Psoas muscle (tissue), 8 donors: ENCODE measurements around the gene FST. TPM values are rescaled to one million over a fixed set of nuclear protein-coding genes. Genes with fewer than 3 reads are reported as not detected.
A peak's percentile ranks its signal among the peaks of the same experiment; 100 is the strongest.

Experiments used
- ATAC-seq, 4 donors: fragments of 200-7000 bp; cut with Tn5 transposase; one replicate each; pipeline ENCODE4 v1.9.1; 2020; ENCODE audit warnings: moderate library complexity in 3 of 4, mild to moderate bottlenecking in 2 of 4
- DNase-seq, 2 donors: peaks; one replicate each; pipeline ENCODE4 v3.0.0-alpha.2; 2020
- H3K27ac ChIP-seq: fragments of 200-600 bp; one replicate; pipeline ENCODE4 v1.8.0; 2022
- H3K27me3 ChIP-seq, 3 donors: fragments of 200-600 bp in 1 of 3; one replicate each; pipeline versions ENCODE4 v1.6.1 to v1.8.0; 2013 to 2022; ENCODE audit warnings: low read length in 2 of 3, mild to moderate bottlenecking in 2 of 3, moderate library complexity in 1 of 3; ENCODE audit not compliant: insufficient read depth in 3 of 3
- H3K36me3 ChIP-seq, 2 donors: fragments of 200-600 bp in 1 of 2; one replicate each; pipeline versions ENCODE4 v1.6.1 to v1.8.0; 2013 to 2022; ENCODE audit warnings: low read depth in 1 of 2, mild to moderate bottlenecking in 1 of 2, moderate library complexity in 1 of 2; ENCODE audit not compliant: insufficient read depth in 1 of 2
- H3K4me1 ChIP-seq: fragments of 200-600 bp; one replicate; pipeline ENCODE4 v1.8.0; 2022
- H3K4me3 ChIP-seq: fragments of 200-600 bp; one replicate; pipeline ENCODE4 v1.8.0; 2022; ENCODE audit warnings: mild to moderate bottlenecking
- H3K9me3 ChIP-seq: fragments of 200-600 bp; one replicate; pipeline ENCODE4 v1.8.0; 2022
- WGBS, 3 donors: extraction: QIAGEN DNeasy Blood & Tissue Kit; methylation state at CpG; one replicate each; pipeline versions ENCODE4 v1.1.6 to v1.1.7; 2013; 5-methylcytosine and 5-hydroxymethylcytosine counted together
- intact Hi-C, 2 donors: fragments of 100-400 bp; cut with DNase I; formaldehyde crosslinking; loops; one replicate each; pipeline versions ENCODE4 v1.11.0 to v1.14.2; 2022
- polyA plus RNA-seq, 3 donors: library from polyadenylated mRNA; stranded (reverse); fragments of 200-250 nt; gene quantifications; one replicate each; pipeline ENCODE4 v1.2.3, GENCODE V29; 2013
- total RNA-seq, 4 donors: library from RNA; stranded (reverse); fragmentation: NEBNext Ultra II Directional in 2 of 4; extraction: Animal tissue kit (Norgen Biotek cat#: 25700) in 2 of 4; gene quantifications; one replicate each; pipeline versions ENCODE4 v1.2.1 to v1.2.4, GENCODE V29; 2021 to 2023
- TF ChIP-seq, protein P1 (sequence below): fragments of 200-600 bp; IDR thresholded peaks from one replicate; pipeline ENCODE4 v1.8.0; 2022; ENCODE audit warnings: antibody characterized with exemption
- donor health status: healthy with polysubstance abuse.
- donor health status: DM: no; HTN: no; CAD: no; lungs with moderate emphysema.
- donor health status: Bipolar disorder and iron deficiency.
- donor health status: healthy.
- donor health status: DM: yes; HTN: yes; CAD: no.
- donor health status: DM: no; HTN: no; CAD: no.
- donor health status: DM: no; HTN: no; CAD: no.
- donor health status: DM: yes; HTN: yes; CAD: no.

FST gene
- total and polyA plus RNA-seq, 7 donors = 0.94 to 29.3 (median 1.8) TPM

DNA sequence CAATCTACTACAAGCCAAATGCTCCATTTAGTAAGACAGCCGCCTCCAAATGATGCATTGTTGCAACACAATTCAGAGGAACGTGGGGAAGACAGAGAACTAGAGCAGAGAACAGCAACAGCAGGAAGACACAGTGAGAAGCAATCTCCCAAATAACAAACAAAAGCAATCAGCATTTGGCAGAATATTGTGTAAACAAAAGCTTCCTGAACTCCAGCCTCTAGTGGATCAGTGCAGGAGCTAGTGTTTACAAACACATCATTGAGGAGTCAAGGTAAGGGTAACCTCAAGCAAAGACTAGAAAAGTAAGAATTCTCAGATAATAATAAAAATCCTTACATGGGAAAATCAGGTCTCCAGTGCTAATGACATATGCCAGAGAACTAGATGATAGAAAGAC is 20.6 kb downstream of the FST start:
- no peak for DNase-seq
- Histone ChIP-seq H3K27ac (no peak overlapping the region), H3K4me3 (no peak overlapping the region), H3K27me3 (no peaks in the 10 kb centered on the region), H3K4me1 (no peaks in the 10 kb centered on the region), H3K36me3 (no peaks in the 10 kb centered on the region), H3K9me3 (no peaks in the 10 kb centered on the region)
- ATAC-seq = no peak
- 41 to 51% (median 42%) methylated on average over 2 of the region's 2 CpGs for WGBS, 3 donors
- intact Hi-C loops = no loop called here
- TF ChIP-seq, protein P1, sequence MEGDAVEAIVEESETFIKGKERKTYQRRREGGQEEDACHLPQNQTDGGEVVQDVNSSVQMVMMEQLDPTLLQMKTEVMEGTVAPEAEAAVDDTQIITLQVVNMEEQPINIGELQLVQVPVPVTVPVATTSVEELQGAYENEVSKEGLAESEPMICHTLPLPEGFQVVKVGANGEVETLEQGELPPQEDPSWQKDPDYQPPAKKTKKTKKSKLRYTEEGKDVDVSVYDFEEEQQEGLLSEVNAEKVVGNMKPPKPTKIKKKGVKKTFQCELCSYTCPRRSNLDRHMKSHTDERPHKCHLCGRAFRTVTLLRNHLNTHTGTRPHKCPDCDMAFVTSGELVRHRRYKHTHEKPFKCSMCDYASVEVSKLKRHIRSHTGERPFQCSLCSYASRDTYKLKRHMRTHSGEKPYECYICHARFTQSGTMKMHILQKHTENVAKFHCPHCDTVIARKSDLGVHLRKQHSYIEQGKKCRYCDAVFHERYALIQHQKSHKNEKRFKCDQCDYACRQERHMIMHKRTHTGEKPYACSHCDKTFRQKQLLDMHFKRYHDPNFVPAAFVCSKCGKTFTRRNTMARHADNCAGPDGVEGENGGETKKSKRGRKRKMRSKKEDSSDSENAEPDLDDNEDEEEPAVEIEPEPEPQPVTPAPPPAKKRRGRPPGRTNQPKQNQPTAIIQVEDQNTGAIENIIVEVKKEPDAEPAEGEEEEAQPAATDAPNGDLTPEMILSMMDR = no peak

GRCh38 chr5:53503562-53504218 is 23.3 kb downstream of the FST start:
- ATAC-seq = peak in 1 of 4 donors; percentile 19
- H3K4me1 ChIP-seq = no peaks in the 10 kb centered on the region
- no peaks in the 10 kb centered on the region for H3K36me3 ChIP-seq
- no peak for DNase-seq
- TF ChIP-seq, protein P1 = no peak
- H3K27ac ChIP-seq = no peak overlapping the region
- no peaks in the 10 kb centered on the region for H3K9me3 ChIP-seq
- H3K4me3 ChIP-seq = no peak overlapping the region
- intact Hi-C loops = no loop called here
- WGBS, 3 donors = 48 to 57% (median 54%) methylated on average over 3 of the region's 3 CpGs
- no peaks in the 10 kb centered on the region for H3K27me3 ChIP-seq

DNA sequence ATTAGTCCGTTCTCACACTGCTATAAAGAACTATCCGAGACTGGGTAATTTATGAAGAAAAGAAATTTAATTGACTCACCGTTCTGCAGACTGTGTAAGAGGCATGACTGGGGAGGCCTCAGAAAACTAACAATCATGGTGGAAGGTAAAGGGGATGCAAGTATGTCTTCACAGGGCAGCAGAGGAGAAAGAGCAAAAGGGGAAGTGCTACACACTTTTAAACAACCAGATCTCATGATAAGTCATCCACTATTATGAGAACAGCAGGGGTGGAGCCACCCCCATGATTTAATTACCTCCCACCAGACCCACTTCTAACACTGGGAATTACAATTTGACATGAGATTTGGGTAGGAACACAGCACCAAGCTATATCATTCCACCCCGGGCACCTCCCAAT is 26.6 kb downstream of the FST start:
- Histone ChIP-seq H3K36me3 (no peaks in the 10 kb centered on the region), H3K9me3 (peaks cover 7% of the 10 kb centered on the region), H3K4me3 (no peak overlapping the region), H3K4me1 (no peaks in the 10 kb centered on the region), H3K27ac (no peak overlapping the region), H3K27me3 (no peaks in the 10 kb centered on the region)
- WGBS, 3 donors = 84 to 93% (median 85%) methylated on average over 4 of the region's 4 CpGs
- no peak for DNase-seq
- TF ChIP-seq, protein P1 = no peak
- no peak for ATAC-seq
- intact Hi-C loops = no loop called here

DNA sequence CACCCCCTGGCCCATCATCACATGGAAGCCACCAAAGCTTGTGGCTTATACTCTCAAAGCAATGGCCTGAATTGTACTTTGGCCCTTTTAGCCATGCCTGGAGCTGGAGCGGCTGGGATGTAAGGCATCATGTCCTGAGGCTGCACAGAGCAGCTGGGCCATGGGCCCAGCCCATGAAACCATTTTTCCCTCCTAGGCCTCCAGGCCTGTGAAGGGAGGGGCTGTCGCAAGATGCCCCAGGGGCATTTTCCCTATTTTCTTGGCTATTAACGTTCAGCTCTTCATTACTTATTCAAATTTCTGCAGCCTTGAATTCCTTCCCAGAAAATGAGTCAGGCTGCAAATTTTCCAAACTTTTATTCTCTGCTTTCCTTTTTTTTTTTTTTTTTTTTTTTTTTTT is 27.7 kb downstream of the FST start:
- H3K9me3 ChIP-seq = peaks cover 7% of the 10 kb centered on the region
- no peak overlapping the region for H3K4me3 ChIP-seq
- TF ChIP-seq, protein P1 = no peak
- DNase-seq = no peak
- intact Hi-C loops = no loop called here
- no peaks in the 10 kb centered on the region for H3K27me3 ChIP-seq
- H3K27ac ChIP-seq = no peak overlapping the region
- H3K36me3 ChIP-seq = no peaks in the 10 kb centered on the region
- no peaks in the 10 kb centered on the region for H3K4me1 ChIP-seq
- no peak for ATAC-seq
- 81 to 88% (median 81%) methylated on average over 3 of the region's 3 CpGs for WGBS, 3 donors

- no peak overlapping the region for H3K27ac ChIP-seq
- DNase-seq (no peak), ATAC-seq (no peak)
- TF ChIP-seq, protein P1 = no peak
- no peaks in the 10 kb centered on the region for H3K36me3 ChIP-seq
- H3K4me3 ChIP-seq = no peak overlapping the region
- intact Hi-C loops = no loop called here
- H3K27me3 ChIP-seq = no peaks in the 10 kb centered on the region
- peaks cover 7% of the 10 kb centered on the region for H3K9me3 ChIP-seq
- no peaks in the 10 kb centered on the region for H3K4me1 ChIP-seq
Measured at GRCh38 chr5:53512539-53512938, 32.1 kb downstream of the FST start.
